ENCODE measurements around the gene GDPGP1.

DNA sequence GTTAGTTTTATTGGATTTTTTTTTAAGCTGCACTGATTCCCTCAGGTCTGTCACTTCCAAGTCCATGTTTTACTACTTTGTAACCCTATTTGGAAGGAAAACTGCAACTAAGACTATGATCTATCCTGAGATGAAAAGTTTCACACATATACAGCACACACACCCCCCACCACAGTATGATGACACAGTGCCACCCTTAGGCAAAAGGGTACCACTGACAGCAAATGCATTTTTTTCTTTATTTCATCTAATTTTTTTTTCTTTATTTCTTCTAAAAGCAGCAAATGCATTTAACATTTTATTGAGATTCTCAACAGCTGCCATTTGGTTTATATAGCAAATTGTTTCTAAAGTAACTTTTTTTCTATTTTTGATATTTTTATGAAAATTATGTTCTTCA, 52.7 kb downstream of the GDPGP1 start:
- TF ChIP-seq, protein P1, sequence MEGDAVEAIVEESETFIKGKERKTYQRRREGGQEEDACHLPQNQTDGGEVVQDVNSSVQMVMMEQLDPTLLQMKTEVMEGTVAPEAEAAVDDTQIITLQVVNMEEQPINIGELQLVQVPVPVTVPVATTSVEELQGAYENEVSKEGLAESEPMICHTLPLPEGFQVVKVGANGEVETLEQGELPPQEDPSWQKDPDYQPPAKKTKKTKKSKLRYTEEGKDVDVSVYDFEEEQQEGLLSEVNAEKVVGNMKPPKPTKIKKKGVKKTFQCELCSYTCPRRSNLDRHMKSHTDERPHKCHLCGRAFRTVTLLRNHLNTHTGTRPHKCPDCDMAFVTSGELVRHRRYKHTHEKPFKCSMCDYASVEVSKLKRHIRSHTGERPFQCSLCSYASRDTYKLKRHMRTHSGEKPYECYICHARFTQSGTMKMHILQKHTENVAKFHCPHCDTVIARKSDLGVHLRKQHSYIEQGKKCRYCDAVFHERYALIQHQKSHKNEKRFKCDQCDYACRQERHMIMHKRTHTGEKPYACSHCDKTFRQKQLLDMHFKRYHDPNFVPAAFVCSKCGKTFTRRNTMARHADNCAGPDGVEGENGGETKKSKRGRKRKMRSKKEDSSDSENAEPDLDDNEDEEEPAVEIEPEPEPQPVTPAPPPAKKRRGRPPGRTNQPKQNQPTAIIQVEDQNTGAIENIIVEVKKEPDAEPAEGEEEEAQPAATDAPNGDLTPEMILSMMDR (IDR thresholded peaks at IDR 0.05; ENCODE audit: insufficient read depth, low read depth, low read length): peak; percentile 46
- TF ChIP-seq EZH2 (IDR thresholded peaks at IDR 0.05; ENCODE audit: insufficient read depth, low read length): no peak
